Endothelial cell of umbilical vein (primary cell): ENCODE results near the gene ANAPC16.

Experiments
- CTCF ChIP-seq, 2 donors: IDR thresholded peaks; 1 replicate in 1 of 2; 2 replicates in 1 of 2; pipeline ENCODE4 v1.5.1; 2011; ENCODE audit warnings: low read length in 2 of 2, mild to moderate bottlenecking in 2 of 2, moderate library complexity in 2 of 2, control low read depth in 1 of 2, inconsistent platforms in 1 of 2, low read depth in 1 of 2; ENCODE audit not compliant: insufficient read depth in 1 of 2; ENCODE audit errors: extremely low read depth in 1 of 2
- EZH2 ChIP-seq: IDR thresholded peaks from 2 replicates; pipeline ENCODE4 v1.6.1; 2012; ENCODE audit warnings: borderline replicate concordance, low read depth, mild to moderate bottlenecking, moderate library complexity, low read length, inconsistent platforms; ENCODE audit not compliant: severe bottlenecking
- JUN ChIP-seq: IDR thresholded peaks from 2 replicates; pipeline ENCODE4 v1.6.1; 2011; ENCODE audit warnings: borderline replicate concordance, low read depth; ENCODE audit not compliant: insufficient read length, insufficient read depth
- POLR2A ChIP-seq: IDR thresholded peaks from 2 replicates; pipeline ENCODE4 v1.6.1; 2012; ENCODE audit warnings: low read depth, mild to moderate bottlenecking, control low read depth, low read length

- TF ChIP-seq CTCF (IDR thresholded peaks at IDR 0.05; ENCODE audit: extremely low read depth in 1 of 2, insufficient read depth in 1 of 2, low read depth in 1 of 2, low read length in 2 of 2) (no peak), EZH2 (no peak), JUN (no peak), POLR2A (no peak)
Observed at GRCh38 chr10:72252972-72253371, 37.2 kb downstream of the ANAPC16 start.
